Activated CD8-positive, alpha-beta memory T cell treated with anti-CD3 and anti-CD28 coated beads, Interleukin-2, amount 50 U/mL, for 1 hour (primary cell): ENCODE measurements around the gene SLC39A9.
"Not testable (repeated sequence)": the region's sequence is repeated elsewhere in the genome, so short reads cannot be mapped to it uniquely, and the experiment has no call there.

Experiments
- DNase-seq: peaks from one replicate; pipeline ENCODE4 v3.0.0-alpha.2; 2020; ENCODE audit errors: extremely low read depth

Gene SLC39A9

DNA sequence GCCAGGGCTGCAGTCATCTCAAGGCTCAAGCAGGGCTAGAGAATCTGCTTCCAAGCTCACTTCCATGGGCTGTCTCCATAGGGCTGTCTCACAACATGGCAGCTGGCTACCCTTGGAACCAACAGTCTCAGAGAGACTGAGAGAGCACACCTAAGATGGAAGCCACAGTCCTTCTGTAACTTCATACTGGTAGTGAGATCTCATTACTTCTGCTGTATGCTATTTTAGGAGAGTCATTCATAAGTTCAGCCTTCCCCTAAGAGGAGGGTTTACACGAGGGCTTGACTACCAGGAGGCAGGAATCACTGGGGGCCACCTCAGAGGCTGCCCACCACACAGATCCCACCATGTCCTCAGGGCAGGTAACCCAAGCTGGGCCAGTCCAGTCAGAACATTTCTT, 30.1 kb upstream of the SLC39A9 start:
- no peak for DNase-seq

DNA sequence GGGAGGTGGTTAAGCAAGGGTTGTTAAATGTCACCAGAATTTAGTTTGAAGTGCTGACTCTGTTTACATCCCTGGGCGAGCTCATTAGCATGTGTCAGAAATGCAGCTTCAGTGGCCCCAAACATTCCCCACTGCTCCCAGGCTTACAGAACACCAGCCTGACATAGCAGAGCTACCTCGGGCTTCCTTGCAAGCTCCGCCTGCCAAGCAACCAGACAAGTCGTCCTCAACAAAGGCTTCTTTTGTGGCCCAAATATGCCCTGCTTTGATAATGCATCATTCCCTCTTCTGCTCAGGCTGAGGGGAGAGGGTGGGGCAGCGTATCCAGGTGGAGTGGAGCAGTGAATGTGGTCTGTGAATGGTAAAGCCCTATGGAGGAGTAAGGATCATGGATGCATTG, 28.4 kb upstream of the SLC39A9 start:
- DNase-seq, result no peak

DNA sequence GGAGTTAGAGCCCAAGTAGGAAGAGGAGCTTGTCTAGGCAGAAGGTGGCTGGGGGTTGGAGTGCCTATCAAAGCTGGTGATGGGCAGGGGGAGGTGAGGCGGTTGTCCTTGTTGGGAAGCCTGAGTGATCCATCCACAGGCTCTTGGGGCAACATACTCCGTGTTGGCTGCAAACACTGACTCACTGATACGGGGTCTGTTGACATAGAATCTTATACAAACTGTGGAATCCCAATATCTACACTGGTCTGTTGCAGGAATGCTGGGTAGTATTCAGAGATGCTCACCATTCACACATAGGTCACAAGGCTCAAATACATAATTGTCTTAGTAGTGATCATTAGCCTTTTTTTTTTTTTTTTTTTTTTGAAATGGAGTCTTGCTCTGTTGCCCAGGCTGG, 26.3 kb upstream of the SLC39A9 start:
- DNase-seq, result no peak

DNA sequence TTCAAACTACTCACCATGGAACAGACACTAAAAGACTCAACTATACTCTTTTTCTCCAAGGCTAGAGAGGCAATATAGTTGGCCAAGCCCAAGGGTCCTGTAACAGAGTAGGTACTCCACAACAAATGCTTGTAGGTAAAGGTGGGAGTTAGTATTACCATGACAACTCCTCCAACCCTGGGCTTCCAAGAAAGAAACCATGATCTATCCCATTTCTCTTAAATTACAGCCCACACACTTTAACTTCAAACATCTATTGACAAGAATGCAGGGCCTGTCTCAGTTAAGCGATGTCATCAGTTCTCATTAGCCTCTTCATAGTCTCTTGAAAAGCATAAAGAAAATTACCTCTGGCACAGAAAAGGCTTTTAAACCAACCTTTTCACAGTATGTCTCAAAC, 25.4 kb upstream of the SLC39A9 start:
- DNase-seq, result no peak

DNA sequence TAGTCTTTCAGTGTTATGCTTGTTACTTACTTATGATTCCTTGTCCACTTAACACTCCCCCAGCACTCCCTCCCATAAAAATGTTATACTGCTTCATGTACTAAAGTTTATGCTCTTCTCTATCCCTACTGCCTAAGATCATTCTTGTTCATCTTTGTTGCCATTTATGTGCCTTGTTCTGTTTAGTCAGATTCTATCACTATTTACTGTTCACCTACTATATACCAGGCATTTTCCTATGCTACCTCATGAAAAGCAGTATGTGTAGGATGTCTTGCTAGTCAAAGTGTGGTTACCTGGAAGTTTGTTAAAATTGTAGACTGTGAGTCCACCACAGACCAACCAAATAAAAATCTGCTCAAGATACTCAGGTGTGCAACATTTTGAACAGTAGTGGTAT, 24.3 kb upstream of the SLC39A9 start:
- no peak for DNase-seq

DNA sequence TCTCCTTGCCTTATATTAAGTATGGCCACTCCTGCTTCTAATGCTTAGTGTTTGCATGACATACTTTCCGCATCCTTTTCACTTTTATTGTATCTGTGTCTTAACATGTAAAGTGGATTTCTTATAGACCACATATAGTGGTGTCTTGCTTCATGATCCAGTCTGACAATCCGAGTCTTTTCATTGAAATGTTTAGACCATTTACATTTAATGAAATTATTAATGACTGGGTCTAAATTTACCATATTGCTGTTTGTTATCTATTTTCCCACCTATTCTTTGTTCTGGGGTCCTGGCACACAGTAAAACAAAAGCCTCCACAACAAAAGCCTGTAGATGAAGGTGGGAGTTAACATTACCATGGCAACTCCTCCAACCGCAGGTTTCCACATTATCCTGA, 23.3 kb upstream of the SLC39A9 start:
- no peak for DNase-seq

DNA sequence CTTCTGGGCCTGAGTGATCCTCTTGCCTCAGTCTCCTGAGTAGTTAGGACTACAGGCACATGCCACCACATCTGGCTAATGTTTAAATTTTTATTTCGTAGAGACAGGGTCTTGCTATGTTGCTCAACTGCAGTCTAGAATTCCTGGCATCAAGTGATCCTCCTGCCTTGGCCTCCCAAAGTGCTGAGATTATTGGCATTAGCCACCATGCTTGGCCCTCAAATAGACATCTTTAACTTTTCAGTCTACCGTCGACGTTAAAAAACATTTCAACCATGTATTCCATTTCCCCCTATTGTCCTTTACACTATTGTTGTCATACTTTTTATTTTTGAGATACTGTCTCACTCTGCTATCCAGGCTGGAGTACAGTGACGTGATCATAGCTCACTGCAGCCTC, 22.8 kb upstream of the SLC39A9 start:
- DNase-seq, result no peak

DNA sequence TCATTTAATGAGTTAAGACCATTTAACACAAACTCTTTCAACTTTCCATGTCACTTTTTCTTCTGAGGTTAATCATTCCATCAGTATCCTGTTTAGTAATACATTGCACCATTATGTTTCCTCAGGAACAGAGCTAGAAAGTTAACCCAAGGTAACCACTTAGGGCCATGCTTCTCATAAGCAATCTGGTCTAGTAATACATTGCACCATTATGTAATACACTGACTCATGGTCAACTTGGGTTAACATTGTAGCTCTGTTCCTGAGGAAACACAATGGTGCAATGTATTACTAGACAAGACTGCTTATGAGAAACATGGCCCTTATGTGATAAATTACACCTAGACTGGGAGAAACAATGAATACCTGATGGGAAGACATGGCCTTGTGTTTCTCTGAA, 22.1 kb upstream of the SLC39A9 start:
- no peak for DNase-seq

DNA sequence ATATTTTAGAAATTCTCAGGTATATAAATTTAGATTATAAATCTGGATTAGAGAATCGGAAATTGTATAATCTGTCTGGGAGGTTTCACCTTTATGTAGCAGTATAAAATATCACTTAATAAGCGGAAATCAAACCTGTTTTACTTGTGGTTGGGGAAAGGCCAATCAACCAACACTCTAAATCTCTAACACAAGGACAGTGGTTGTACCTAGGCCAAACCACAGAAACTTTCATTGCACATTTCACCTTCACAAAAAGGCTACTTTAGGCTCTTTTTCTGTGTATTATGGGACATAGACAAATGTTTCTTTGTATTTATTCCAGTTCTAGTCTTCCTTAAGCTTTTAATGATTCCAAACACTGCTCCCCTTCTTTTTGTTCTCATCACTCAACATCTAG, 20.2 kb upstream of the SLC39A9 start:
- no peak for DNase-seq

DNA sequence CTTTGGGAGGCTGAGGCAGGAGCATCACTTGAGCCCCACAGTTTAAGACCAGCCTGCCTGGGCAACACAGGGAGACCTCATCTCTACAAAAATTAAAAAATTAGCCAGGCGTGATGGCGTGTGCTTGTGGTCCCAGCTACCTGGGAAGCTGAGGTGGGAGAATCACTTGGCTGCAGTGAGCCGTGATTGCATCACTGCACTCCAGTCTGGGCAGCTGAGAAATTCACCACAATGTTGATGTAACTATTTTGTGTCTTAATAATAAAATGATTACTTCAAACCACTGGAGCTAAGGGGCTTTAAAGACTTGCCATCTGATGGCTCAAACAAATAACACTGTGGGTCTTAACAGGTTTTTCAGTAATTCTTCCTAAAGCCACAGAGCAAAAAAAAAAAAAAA, 11.2 kb upstream of the SLC39A9 start:
- DNase-seq, result no peak

DNA sequence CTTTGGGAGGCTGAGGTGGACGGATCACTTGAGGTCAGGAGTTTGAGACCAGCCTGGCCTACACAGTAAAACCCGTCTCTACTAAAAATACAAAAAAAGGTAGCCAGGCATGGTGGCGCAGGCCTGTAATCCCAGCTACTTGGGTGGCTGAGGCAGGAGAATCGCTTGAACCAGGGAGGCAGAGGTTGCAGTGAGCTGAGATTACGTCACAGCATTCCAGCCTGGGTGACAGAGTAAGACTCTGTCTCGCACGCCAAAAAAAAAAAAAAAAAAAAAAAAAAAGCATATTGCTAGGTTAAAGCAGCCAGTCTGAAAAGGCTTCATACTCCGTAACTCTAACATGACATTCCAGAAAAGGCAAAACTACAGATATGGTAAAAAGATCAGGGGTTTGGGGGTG, 7.1 kb upstream of the SLC39A9 start:
- DNase-seq, result not testable (repeated sequence)

DNA sequence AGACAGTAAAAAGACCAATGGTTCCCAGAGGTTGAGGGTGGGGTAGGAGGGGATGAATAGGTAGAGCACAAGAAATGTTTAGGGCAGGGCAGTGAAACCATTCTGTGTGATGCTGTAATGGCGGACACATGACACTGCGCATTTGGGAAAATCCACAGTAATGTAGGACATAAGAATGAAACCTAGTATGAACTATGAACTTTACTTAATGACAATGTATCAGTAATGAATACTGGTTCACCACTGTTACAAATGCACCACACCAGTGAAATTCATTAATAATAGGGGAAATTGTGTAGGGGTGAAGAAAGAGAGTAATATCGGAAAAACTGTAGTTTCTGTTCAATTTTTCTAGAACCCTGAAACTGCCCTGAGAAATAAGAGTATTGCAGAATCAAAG, 6.0 kb upstream of the SLC39A9 start:
- no peak for DNase-seq

DNA sequence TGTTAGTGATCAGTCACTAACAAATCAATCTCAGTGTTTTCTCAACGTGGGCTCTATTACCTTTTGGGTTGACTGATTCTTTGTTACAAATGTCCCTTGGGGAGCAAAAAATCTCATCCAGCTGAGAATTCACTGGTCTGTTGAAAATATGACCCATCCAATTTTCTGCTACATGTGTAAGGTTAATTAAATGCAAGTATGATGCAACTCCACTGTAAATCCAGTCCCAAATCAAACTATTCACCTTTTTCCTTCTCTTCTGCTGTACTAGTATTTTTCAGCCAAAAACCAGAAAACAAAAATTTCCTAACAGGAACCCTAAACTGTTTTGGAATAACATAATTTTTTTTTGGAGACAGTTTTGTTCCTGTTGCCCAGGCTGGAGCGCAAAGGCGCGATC, 2.6 kb upstream of the SLC39A9 start:
- no peak for DNase-seq

DNA sequence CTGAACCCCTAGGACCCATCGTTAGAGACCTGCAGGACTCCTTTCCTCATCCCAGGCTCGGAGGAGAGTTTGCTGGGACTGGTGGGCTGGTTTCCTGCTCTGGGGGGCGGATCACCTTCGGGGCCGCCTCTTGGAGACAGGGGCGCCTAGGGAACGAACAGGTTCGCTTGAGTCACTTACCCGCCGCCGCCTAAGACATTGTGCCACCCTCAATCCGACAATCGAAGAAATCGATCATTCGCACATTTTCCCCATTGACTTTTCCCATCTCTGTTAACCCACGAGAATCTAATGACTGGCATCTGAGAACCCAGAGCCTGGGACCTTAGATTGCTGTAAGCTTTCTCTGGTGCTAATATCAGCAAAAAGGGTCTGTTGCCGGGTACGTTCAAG, 322 bp downstream of the SLC39A9 start:
- DNase-seq, result peak; percentile 36

DNA sequence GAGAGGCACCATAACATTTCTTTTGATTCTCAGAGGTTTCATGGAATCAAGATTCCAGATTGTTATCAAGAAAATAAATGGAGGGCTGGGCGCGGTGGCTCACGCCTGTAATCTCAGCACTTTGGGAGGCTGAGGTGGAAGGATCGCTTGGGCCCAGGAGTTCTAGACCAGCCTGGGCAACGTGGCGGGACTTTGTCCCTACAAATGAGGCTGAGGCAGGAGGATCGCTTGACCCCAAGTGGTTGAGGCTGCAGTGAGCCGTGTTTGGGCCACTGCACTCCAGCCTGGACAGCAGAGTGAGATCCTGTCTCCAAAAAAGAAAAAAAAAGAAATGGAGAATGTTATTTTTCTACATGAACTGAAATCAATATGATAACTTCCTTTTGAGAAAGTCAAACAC, 1.3 kb downstream of the SLC39A9 start:
- DNase-seq, result no peak

DNA sequence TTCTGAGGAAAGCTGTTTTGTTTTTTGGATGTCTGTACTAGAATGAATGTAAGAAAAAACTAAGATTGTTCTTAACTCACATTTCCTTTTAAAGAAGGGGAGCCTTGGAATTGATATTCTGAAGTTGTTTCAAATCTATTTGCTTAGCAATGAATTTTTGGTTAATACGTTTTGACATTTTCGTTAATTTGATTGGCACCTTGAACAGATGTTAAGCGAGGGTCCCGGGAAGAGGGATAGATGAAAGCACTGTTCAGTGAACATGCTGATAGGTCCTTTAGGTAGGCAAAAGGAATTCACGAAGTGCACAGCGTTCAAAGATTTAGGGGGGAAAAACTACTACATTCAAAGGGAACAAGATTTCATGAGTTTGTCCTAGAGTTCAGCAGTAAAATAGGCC, 1.7 kb downstream of the SLC39A9 start:
- DNase-seq, result no peak

DNA sequence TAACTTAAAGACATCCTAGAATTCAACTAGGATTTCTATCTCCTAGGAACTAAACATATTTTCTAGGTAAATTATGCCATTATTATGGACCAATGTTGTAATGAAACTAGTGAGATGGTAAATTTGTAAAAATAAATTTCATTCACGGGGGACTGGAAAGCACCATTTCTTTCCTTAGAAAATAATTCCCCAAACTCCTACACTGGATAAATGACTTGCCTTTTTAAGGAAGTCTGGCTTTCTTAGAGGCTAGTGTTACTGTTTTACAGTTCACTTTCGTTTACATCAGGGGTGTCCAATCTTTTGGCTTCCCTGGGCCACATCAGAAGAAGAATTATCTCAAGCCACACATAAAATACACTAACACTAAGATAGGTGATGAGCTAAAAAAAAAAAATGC, 3.3 kb downstream of the SLC39A9 start:
- no peak for DNase-seq

DNA sequence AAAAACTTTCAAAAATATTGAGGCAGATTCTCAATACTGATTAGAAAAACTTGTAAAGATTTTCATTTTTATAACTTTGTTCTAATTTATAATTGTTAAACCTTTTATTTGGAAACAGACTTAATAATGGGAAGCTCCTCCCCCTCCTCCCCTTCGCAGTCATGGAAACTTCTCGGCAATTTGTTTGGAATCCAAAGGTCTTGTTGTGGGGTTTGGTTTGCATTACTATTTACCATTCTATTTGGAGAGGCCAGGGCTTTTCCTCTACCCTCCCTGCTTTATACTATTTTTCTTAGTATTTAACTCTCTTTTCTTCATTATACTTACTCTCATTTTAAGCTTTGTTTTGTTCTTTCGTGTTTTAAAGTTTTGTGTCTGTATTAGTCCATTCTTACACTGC, 6.0 kb downstream of the SLC39A9 start:
- no peak for DNase-seq

DNA sequence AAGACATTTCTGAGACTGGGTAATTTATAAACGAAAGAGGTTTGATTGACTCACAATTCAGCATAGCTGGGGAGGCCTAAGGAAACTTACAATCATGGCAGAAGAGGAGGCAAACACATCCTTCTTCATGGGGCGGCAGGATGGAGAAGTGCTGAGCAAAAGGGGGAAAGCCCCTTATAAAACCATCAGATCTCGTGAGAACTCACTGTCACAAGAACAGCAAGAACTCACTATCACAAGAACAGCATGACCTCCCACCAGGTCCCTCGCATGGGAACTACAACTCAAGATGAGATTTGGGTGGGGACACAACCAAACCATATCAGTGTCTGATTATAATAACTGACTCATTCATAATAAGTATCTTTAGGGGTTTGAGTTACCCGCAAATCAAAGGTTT, 6.4 kb downstream of the SLC39A9 start:
- DNase-seq, result no peak

DNA sequence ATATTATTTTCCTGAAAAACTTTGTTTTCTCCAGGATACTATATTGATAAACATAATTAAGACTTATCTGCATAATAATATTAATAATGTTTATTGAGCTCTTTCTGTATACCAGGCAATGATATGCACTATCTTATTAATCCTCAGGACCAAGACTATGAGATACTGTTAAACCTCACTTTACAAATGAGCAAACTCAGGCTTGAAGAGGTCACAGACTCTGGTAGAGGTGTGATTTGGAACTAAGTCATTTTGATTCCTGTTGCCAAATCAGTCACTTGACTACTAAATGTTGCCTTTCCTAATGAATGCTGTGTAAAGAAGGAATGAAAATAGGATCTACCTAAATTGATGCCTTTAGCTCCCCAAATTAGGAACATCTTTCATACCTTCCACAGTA, 7.3 kb downstream of the SLC39A9 start:
- DNase-seq, result no peak

DNA sequence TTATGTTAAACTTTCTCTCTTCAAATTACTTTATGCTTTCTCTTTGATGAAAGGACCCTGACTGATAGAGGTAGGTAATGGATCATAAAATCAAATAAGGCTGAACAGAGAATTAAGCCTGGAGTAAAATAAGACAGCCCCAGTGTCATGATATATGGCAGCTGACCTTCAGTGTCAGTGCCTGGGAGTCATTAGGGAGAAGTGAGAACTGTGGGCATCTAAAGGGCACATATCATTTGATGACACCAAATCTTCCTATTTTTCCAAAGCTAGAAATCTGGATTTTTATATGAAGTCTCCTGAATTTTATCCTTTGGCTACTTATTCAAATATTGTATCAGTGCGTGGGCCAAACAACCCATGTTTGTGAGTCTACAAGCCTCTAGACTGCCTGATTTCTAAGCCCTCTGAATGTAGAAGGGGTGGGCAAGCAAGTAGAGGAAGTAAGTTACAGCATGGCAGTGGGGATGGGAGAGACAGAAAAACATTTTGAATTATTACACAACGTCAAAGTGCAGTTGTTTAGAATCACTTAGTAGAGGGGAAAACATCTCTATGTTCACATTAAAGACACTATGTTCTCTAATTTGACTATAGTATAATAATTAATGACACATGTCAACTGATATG, 10.0 kb downstream of the SLC39A9 start:
- DNase-seq, result no peak

DNA sequence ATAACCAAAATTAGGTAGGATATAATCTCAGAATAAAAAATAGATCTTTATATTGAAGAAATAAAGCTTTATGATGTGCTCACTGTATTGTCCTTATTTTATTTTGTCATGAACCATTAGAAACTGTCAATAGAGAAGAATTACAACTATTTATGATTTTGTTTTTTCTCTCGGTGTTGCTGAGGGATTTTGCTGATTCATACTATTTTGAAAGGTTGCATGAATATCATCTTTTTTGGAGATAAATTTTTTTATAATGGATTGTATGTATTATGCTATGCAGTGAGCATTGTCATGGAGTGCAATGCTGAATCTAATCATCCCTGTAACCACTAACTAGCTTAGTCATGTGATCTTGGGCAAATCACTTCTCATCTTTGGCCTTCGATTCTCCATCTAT, 15.0 kb downstream of the SLC39A9 start:
- no peak for DNase-seq

DNA sequence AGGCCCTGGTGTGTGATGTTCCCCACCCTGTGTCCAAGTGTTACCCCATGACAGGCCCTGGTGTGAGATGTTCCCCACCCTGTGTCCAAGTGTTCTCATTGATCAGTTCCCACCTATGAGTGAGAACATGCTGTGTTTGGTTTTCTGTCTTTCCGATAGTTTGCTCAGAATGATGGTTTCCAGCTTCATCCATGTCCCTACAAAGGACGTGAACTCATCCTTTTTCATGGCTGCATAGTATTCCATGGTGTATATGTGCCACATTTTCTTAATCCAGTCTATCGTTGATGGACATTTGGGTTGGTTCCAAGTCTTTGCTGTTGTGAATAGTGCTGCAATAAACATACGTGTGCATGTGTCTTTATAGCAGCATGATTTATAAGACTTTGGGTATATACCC, 17.6 kb downstream of the SLC39A9 start:
- DNase-seq, result not testable (repeated sequence)

DNA sequence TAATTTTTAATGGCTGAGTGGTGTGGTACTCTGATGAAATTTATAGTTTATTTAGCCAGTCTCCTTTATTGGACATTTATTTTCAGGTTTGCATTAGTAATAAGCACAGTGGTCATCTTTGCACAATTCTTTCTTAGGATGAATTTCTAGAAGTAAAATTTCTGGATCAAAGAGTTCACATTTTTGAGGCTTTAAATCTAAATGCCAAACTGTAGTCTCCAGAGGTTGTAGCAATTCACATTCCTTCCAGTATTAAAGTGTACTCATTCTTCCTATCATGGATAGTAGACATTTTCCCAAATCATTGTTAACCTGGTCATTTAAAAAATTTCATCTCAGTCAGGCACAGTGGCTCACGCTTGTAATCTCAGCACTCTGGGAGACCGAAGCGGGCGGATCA, 24.8 kb downstream of the SLC39A9 start:
- no peak for DNase-seq
